Measurements from ENCODE around the gene HOXD13. TPM values are rescaled to one million over a fixed set of nuclear protein-coding genes. Genes with fewer than 3 reads are reported as not detected.

HOXD13 gene
- total and polyA plus RNA-seq, 2 of the 8 experiments (the other 6 are each of a cell fraction or from before 2014, with no cell fraction given): not detected

DNA sequence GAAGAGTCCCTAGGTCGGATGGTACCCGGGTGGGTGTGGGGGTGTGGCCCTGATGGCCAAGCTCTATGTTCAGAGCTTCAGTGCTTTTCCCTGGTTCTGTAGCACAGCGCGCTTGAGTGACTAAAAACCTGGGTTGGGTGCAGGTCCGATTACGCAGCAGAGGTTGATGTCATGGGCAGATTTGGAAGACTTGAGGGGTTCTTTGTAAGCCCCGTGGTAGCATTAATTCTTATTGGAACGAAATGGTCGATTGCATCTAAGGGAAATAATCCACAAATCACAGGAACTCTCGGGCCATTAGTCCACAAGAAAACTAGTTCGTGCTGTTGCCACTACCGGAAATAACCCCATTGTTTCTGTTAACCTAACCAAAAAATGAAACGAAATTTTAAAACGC is 46.0 kb downstream of the HOXD13 start (continued):
- TF ChIP-seq SUZ12 (IDR thresholded peaks at IDR 0.05; ENCODE audit: low read length): 0 out of 2 replicates have a peak, but pooled peaks have one; percentile 45
- no peak for TF ChIP-seq TEAD4 (IDR thresholded peaks at IDR 0.05; ENCODE audit: low read depth, low read length)
- TF ChIP-seq, protein P1, sequence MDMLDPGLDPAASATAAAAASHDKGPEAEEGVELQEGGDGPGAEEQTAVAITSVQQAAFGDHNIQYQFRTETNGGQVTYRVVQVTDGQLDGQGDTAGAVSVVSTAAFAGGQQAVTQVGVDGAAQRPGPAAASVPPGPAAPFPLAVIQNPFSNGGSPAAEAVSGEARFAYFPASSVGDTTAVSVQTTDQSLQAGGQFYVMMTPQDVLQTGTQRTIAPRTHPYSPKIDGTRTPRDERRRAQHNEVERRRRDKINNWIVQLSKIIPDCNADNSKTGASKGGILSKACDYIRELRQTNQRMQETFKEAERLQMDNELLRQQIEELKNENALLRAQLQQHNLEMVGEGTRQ (IDR thresholded peaks at IDR 0.05; ENCODE audit: low read length): no peak

Data from H1 (cell line).